CD4-positive, alpha-beta T cell (primary cell): ENCODE data around the gene NINL. TPM values are rescaled to one million over a fixed set of nuclear protein-coding genes. Genes with fewer than 3 reads are reported as not detected.

Experiments
- ATAC-seq: fragments of 200-7000 bp; cut with Tn5 transposase; one replicate; pipeline ENCODE4 v1.10.0; 2022; ENCODE audit warnings: mild to moderate bottlenecking; ENCODE audit not compliant: poor library complexity
- CTCF ChIA-PET: fragments of 350-600 bp; sonication (Branson Sonifier 250); formaldehyde crosslinking; loops from one replicate; lab custom pipeline; 2021; ENCODE audit warnings: antibody characterized with exemption, inconsistent platforms; lab: Charles Lee
- POLR2A ChIA-PET: fragments of 350-600 bp; sonication (Branson Sonifier 250); formaldehyde crosslinking; loops from one replicate; lab custom pipeline; 2021; ENCODE audit warnings: antibody characterized with exemption, inconsistent platforms; lab: Charles Lee
- DNase-seq, 14 experiments: peaks; one replicate each; pipeline ENCODE4 v3.0.0-alpha.2; 2013 to 2020; ENCODE audit warnings: mixed read lengths in 2 of 14
- H3K27ac ChIP-seq, 2 donors: one replicate each; pipeline versions ENCODE4 v1.5.1 to v1.7.0; 2013; ENCODE audit warnings: low read length in 2 of 2, low read depth in 1 of 2, mild to moderate bottlenecking in 1 of 2
- H3K27me3 ChIP-seq, 2 experiments: 1 replicate in 1 of 2; 2 replicates in 1 of 2; pipeline versions ENCODE4 v1.6.1 to v1.7.0; 2013; ENCODE audit warnings: low read length in 2 of 2, control low read depth in 1 of 2, mild to moderate bottlenecking in 1 of 2, moderate library complexity in 1 of 2; ENCODE audit not compliant: insufficient read depth in 2 of 2, control insufficient read depth in 1 of 2
- H3K36me3 ChIP-seq: one replicate; pipeline ENCODE4 v1.6.1; 2013; ENCODE audit warnings: low read length, control low read depth; ENCODE audit not compliant: insufficient read depth
- H3K4me1 ChIP-seq: one replicate; pipeline ENCODE4 v1.6.1; 2013; ENCODE audit warnings: low read length, control low read depth; ENCODE audit not compliant: insufficient read depth
- H3K4me3 ChIP-seq: one replicate; pipeline ENCODE4 v1.5.1; 2013; ENCODE audit warnings: mild to moderate bottlenecking, low read length, moderate library complexity
- H3K9me3 ChIP-seq, 2 experiments: 1 replicate in 1 of 2; 2 replicates in 1 of 2; pipeline versions ENCODE4 v1.6.1 to v1.7.0; 2013; ENCODE audit warnings: low read length in 2 of 2, mild to moderate bottlenecking in 2 of 2, control low read depth in 1 of 2, moderate library complexity in 1 of 2; ENCODE audit not compliant: control insufficient read depth in 1 of 2, insufficient read depth in 1 of 2
- H3K27ac Mint-ChIP-seq: one replicate; pipeline ENCODE4 v1.8.0; 2020; ENCODE audit warnings: mixed read lengths
- H3K27me3 Mint-ChIP-seq: one replicate; pipeline ENCODE4 v1.8.0; 2021; ENCODE audit warnings: mixed read lengths
- H3K36me3 Mint-ChIP-seq: one replicate; pipeline ENCODE4 v1.8.0; 2021; ENCODE audit warnings: low read depth, mixed read lengths
- H3K4me1 Mint-ChIP-seq: one replicate; pipeline ENCODE4 v1.8.0; 2021; ENCODE audit warnings: low read depth, mixed read lengths
- H3K4me3 Mint-ChIP-seq: one replicate; pipeline ENCODE4 v1.8.0; 2020; ENCODE audit warnings: mild to moderate bottlenecking, mixed read lengths
- H3K9me3 Mint-ChIP-seq: one replicate; pipeline ENCODE4 v1.8.0; 2020; ENCODE audit warnings: mixed read lengths
- CTCF ChIP-seq: fragments of 200-600 bp; IDR thresholded peaks from one replicate; pipeline ENCODE4 v1.8.0; 2022; ENCODE audit warnings: antibody characterized with exemption, mild to moderate bottlenecking
- intact Hi-C, 2 experiments: fragments of 100-400 bp; cut with DNase I in 1 of 2; cut with micrococcal nuclease in 1 of 2; formaldehyde crosslinking; loops; one replicate each; pipeline versions ENCODE4 v1.15.1 to v1.9.0; 2023 to 2025; cut with DNase I, micrococcal nuclease
- total RNA-seq, 174 experiments: library from RNA in 2 of 174; stranded (reverse) in 2 of 174; gene quantifications; one replicate each; pipeline ENCODE4 v1.2.3 and lab custom pipeline; 2021 to 2026

The NINL gene
- total RNA-seq, 2 experiments from 2014 or later, result 2.7 to 4.0 TPM

- Histone ChIP-seq H3K9me3 (no peaks in the 10 kb centered on the region), H3K4me1 (peaks cover 7% of the 10 kb centered on the region), H3K4me3 (no peak overlapping the region), H3K27ac (no peak overlapping the region), H3K27me3 (no peaks in the 10 kb centered on the region), H3K36me3 (no peaks in the 10 kb centered on the region)
- Mint-ChIP-seq H3K36me3 (no peaks in the 10 kb centered on the region), H3K4me3 (no peak overlapping the region), H3K27me3 (no peaks in the 10 kb centered on the region), H3K9me3 (no peaks in the 10 kb centered on the region), H3K27ac (no peak overlapping the region), H3K4me1 (peaks cover 15% of the 10 kb centered on the region)
- no peak for ATAC-seq
- intact Hi-C loops, result no loop called here
- ChIA-PET POLR2A (no interaction called here), CTCF (no interaction called here)
- DNase-seq, result no peak
- no peak for TF ChIP-seq CTCF
Measured at GRCh38 chr20:25490656-25491445, 94.5 kb downstream of the NINL start.

GRCh38 chr20:25489221-25489871, 96.0 kb downstream of the NINL start:
- peaks cover 21% of the 10 kb centered on the region for H3K4me1 ChIP-seq
- H3K36me3 ChIP-seq, result no peaks in the 10 kb centered on the region
- H3K27ac ChIP-seq, result no peak overlapping the region
- DNase-seq (no peak), ATAC-seq (no peak)
- Mint-ChIP-seq H3K27ac (no peak overlapping the region), H3K4me3 (no peak overlapping the region), H3K9me3 (no peaks in the 10 kb centered on the region), H3K27me3 (no peaks in the 10 kb centered on the region), H3K4me1 (peaks cover 30% of the 10 kb centered on the region), H3K36me3 (no peaks in the 10 kb centered on the region)
- H3K9me3 ChIP-seq, result no peaks in the 10 kb centered on the region
- intact Hi-C loops, result no loop called here
- CTCF ChIA-PET, result no interaction called here
- no peak for TF ChIP-seq CTCF
- H3K27me3 ChIP-seq, result no peaks in the 10 kb centered on the region
- POLR2A ChIA-PET, result no interaction called here
- no peak overlapping the region for H3K4me3 ChIP-seq

GRCh38 chr20:25487975-25488374, 97.4 kb downstream of the NINL start:
- H3K36me3 Mint-ChIP-seq, result no peaks in the 10 kb centered on the region
- H3K9me3 Mint-ChIP-seq, result no peaks in the 10 kb centered on the region
- no peaks in the 10 kb centered on the region for H3K27me3 Mint-ChIP-seq
- DNase-seq (no peak), ATAC-seq (no peak)
- Histone ChIP-seq H3K27me3 (no peaks in the 10 kb centered on the region), H3K4me1 (peaks cover 29% of the 10 kb centered on the region), H3K4me3 (no peak overlapping the region), H3K27ac (no peak overlapping the region), H3K36me3 (no peaks in the 10 kb centered on the region), H3K9me3 (no peaks in the 10 kb centered on the region)
- no peak overlapping the region for H3K27ac Mint-ChIP-seq
- POLR2A ChIA-PET, result no interaction called here
- no peak for TF ChIP-seq CTCF
- peaks cover 42% of the 10 kb centered on the region for H3K4me1 Mint-ChIP-seq
- intact Hi-C loops, result no loop called here
- CTCF ChIA-PET, result no interaction called here
- H3K4me3 Mint-ChIP-seq, result no peak overlapping the region
